ENCODE results near the gene KIAA0753. TPM values are rescaled to one million over a fixed set of nuclear protein-coding genes. Genes with fewer than 3 reads are reported as not detected.

KIAA0753 gene
- polyA plus RNA-seq, 1 donor, result 15.9 TPM

- H3K36me3 ChIP-seq (ENCODE audit: control insufficient read depth, insufficient read depth, low read length), result no peaks in the 10 kb centered on the region
- H3K9me3 ChIP-seq (ENCODE audit: control insufficient read depth, low read depth, low read length), result no peaks in the 10 kb centered on the region
- H3K27me3 ChIP-seq (ENCODE audit: control insufficient read depth, insufficient read depth, low read length), result peaks cover 8% of the 10 kb centered on the region
- peaks cover 16% of the 10 kb centered on the region for H3K4me1 ChIP-seq (ENCODE audit: control insufficient read depth, insufficient read depth, low read length)
- no CpG with 5 or more reads among the region's 4 CpGs for WGBS (ENCODE audit: insufficient coverage, low lambda C conversion rate)
- DNase-seq, result no peak
- H3K27ac ChIP-seq (ENCODE audit: low read length), result peak overlapping the region; percentile 38
- no peak overlapping the region for H3K4me3 ChIP-seq (ENCODE audit: low read length)
Measured at GRCh38 chr17:6681176-6681575, 40.7 kb upstream of the KIAA0753 start.

- no peaks in the 10 kb centered on the region for H3K9me3 ChIP-seq (ENCODE audit: control insufficient read depth, low read depth, low read length)
- no peaks in the 10 kb centered on the region for H3K36me3 ChIP-seq (ENCODE audit: control insufficient read depth, insufficient read depth, low read length)
- H3K27me3 ChIP-seq (ENCODE audit: control insufficient read depth, insufficient read depth, low read length), result peaks cover 8% of the 10 kb centered on the region
- WGBS (ENCODE audit: insufficient coverage, low lambda C conversion rate), result no CpG with 5 or more reads among the region's 6 CpGs
- no peak for DNase-seq
- no peak overlapping the region for H3K27ac ChIP-seq (ENCODE audit: low read length)
- peaks cover 16% of the 10 kb centered on the region for H3K4me1 ChIP-seq (ENCODE audit: control insufficient read depth, insufficient read depth, low read length)
- no peak overlapping the region for H3K4me3 ChIP-seq (ENCODE audit: low read length)
Measured at GRCh38 chr17:6679241-6679640, 38.7 kb upstream of the KIAA0753 start.

- DNase-seq, result no peak
- no peak overlapping the region for H3K4me3 ChIP-seq (ENCODE audit: low read length)
- H3K27ac ChIP-seq (ENCODE audit: low read length), result no peak overlapping the region
- H3K36me3 ChIP-seq (ENCODE audit: control insufficient read depth, insufficient read depth, low read length), result no peaks in the 10 kb centered on the region
- H3K27me3 ChIP-seq (ENCODE audit: control insufficient read depth, insufficient read depth, low read length), result peaks cover 8% of the 10 kb centered on the region
- no peaks in the 10 kb centered on the region for H3K9me3 ChIP-seq (ENCODE audit: control insufficient read depth, low read depth, low read length)
- WGBS (ENCODE audit: insufficient coverage, low lambda C conversion rate), result no CpG with 5 or more reads among the region's 7 CpGs
- H3K4me1 ChIP-seq (ENCODE audit: control insufficient read depth, insufficient read depth, low read length), result peaks cover 10% of the 10 kb centered on the region
Measured at GRCh38 chr17:6677946-6678345, 37.4 kb upstream of the KIAA0753 start.

- no peak overlapping the region for H3K27ac ChIP-seq (ENCODE audit: low read length)
- H3K27me3 ChIP-seq (ENCODE audit: control insufficient read depth, insufficient read depth, low read length), result peaks cover 8% of the 10 kb centered on the region
- no peak for DNase-seq
- peaks cover 10% of the 10 kb centered on the region for H3K4me1 ChIP-seq (ENCODE audit: control insufficient read depth, insufficient read depth, low read length)
- no peaks in the 10 kb centered on the region for H3K9me3 ChIP-seq (ENCODE audit: control insufficient read depth, low read depth, low read length)
- WGBS (ENCODE audit: insufficient coverage, low lambda C conversion rate), result no CpG with 5 or more reads among the region's 16 CpGs
- H3K4me3 ChIP-seq (ENCODE audit: low read length), result no peak overlapping the region
- H3K36me3 ChIP-seq (ENCODE audit: control insufficient read depth, insufficient read depth, low read length), result no peaks in the 10 kb centered on the region
Measured at GRCh38 chr17:6677158-6677831, 36.8 kb upstream of the KIAA0753 start.

GRCh38 chr17:6676802-6677157, 36.3 kb upstream of the KIAA0753 start:
- Histone ChIP-seq H3K4me1 (ENCODE audit: control insufficient read depth, insufficient read depth, low read length) (peaks cover 10% of the 10 kb centered on the region), H3K36me3 (ENCODE audit: control insufficient read depth, insufficient read depth, low read length) (no peaks in the 10 kb centered on the region), H3K9me3 (ENCODE audit: control insufficient read depth, low read depth, low read length) (no peaks in the 10 kb centered on the region), H3K27me3 (ENCODE audit: control insufficient read depth, insufficient read depth, low read length) (peaks cover 8% of the 10 kb centered on the region), H3K4me3 (ENCODE audit: low read length) (no peak overlapping the region), H3K27ac (ENCODE audit: low read length) (no peak overlapping the region)
- no peak for DNase-seq
- no CpG with 5 or more reads among the region's 6 CpGs for WGBS (ENCODE audit: insufficient coverage, low lambda C conversion rate)

GRCh38 chr17:6675201-6675825, 34.8 kb upstream of the KIAA0753 start:
- peaks cover 8% of the 10 kb centered on the region for H3K27me3 ChIP-seq (ENCODE audit: control insufficient read depth, insufficient read depth, low read length)
- DNase-seq, result no peak
- no CpG with 5 or more reads among the region's 11 CpGs for WGBS (ENCODE audit: insufficient coverage, low lambda C conversion rate)
- peaks cover 3% of the 10 kb centered on the region for H3K4me1 ChIP-seq (ENCODE audit: control insufficient read depth, insufficient read depth, low read length)
- no peaks in the 10 kb centered on the region for H3K36me3 ChIP-seq (ENCODE audit: control insufficient read depth, insufficient read depth, low read length)
- no peak overlapping the region for H3K4me3 ChIP-seq (ENCODE audit: low read length)
- no peak overlapping the region for H3K27ac ChIP-seq (ENCODE audit: low read length)
- H3K9me3 ChIP-seq (ENCODE audit: control insufficient read depth, low read depth, low read length), result no peaks in the 10 kb centered on the region

GRCh38 chr17:6674586-6674985, 34.1 kb upstream of the KIAA0753 start:
- peaks cover 8% of the 10 kb centered on the region for H3K27me3 ChIP-seq (ENCODE audit: control insufficient read depth, insufficient read depth, low read length)
- WGBS (ENCODE audit: insufficient coverage, low lambda C conversion rate), result no CpG with 5 or more reads among the region's 13 CpGs
- no peak for DNase-seq

GRCh38 chr17:6671431-6671830, 30.9 kb upstream of the KIAA0753 start:
- no CpG with 5 or more reads among the region's 7 CpGs for WGBS (ENCODE audit: insufficient coverage, low lambda C conversion rate)
- H3K9me3 ChIP-seq (ENCODE audit: control insufficient read depth, low read depth, low read length), result no peaks in the 10 kb centered on the region
- H3K4me3 ChIP-seq (ENCODE audit: low read length), result no peak overlapping the region
- no peak for DNase-seq
- H3K36me3 ChIP-seq (ENCODE audit: control insufficient read depth, insufficient read depth, low read length), result no peaks in the 10 kb centered on the region
- H3K4me1 ChIP-seq (ENCODE audit: control insufficient read depth, insufficient read depth, low read length), result no peaks in the 10 kb centered on the region
- H3K27me3 ChIP-seq (ENCODE audit: control insufficient read depth, insufficient read depth, low read length), result no peaks in the 10 kb centered on the region
- H3K27ac ChIP-seq (ENCODE audit: low read length), result no peak overlapping the region

More at GRCh38 chr17:6674586-6674985, 34.1 kb upstream of the KIAA0753 start:
- Histone ChIP-seq H3K36me3 (ENCODE audit: control insufficient read depth, insufficient read depth, low read length) (no peaks in the 10 kb centered on the region), H3K27ac (ENCODE audit: low read length) (no peak overlapping the region), H3K4me1 (ENCODE audit: control insufficient read depth, insufficient read depth, low read length) (peaks cover 3% of the 10 kb centered on the region), H3K4me3 (ENCODE audit: low read length) (no peak overlapping the region), H3K9me3 (ENCODE audit: control insufficient read depth, low read depth, low read length) (no peaks in the 10 kb centered on the region)

GRCh38 chr17:6670999-6671398, 30.5 kb upstream of the KIAA0753 start:
- Histone ChIP-seq H3K9me3 (ENCODE audit: control insufficient read depth, low read depth, low read length) (no peaks in the 10 kb centered on the region), H3K27ac (ENCODE audit: low read length) (no peak overlapping the region), H3K36me3 (ENCODE audit: control insufficient read depth, insufficient read depth, low read length) (no peaks in the 10 kb centered on the region), H3K4me1 (ENCODE audit: control insufficient read depth, insufficient read depth, low read length) (no peaks in the 10 kb centered on the region), H3K4me3 (ENCODE audit: low read length) (no peak overlapping the region), H3K27me3 (ENCODE audit: control insufficient read depth, insufficient read depth, low read length) (no peaks in the 10 kb centered on the region)
- no CpG with 5 or more reads among the region's 6 CpGs for WGBS (ENCODE audit: insufficient coverage, low lambda C conversion rate)
- no peak for DNase-seq

GRCh38 chr17:6670571-6670970, 30.1 kb upstream of the KIAA0753 start:
- Histone ChIP-seq H3K36me3 (ENCODE audit: control insufficient read depth, insufficient read depth, low read length) (no peaks in the 10 kb centered on the region), H3K4me1 (ENCODE audit: control insufficient read depth, insufficient read depth, low read length) (no peaks in the 10 kb centered on the region), H3K9me3 (ENCODE audit: control insufficient read depth, low read depth, low read length) (no peaks in the 10 kb centered on the region), H3K27me3 (ENCODE audit: control insufficient read depth, insufficient read depth, low read length) (no peaks in the 10 kb centered on the region), H3K4me3 (ENCODE audit: low read length) (no peak overlapping the region), H3K27ac (ENCODE audit: low read length) (no peak overlapping the region)
- no peak for DNase-seq
- WGBS (ENCODE audit: insufficient coverage, low lambda C conversion rate), result 93% methylated on average over 3 of the region's 8 CpGs

Measured in large intestine (tissue), 3 donors.